ENCODE results near the gene DCC.

DCC gene

GRCh38 chr18:53556450-53556849 is 1216.5 kb downstream of the DCC start:
- no peak for DNase-seq (ENCODE audit: low read depth in 1 of 2, low spot score in 1 of 2)

GRCh38 chr18:53560546-53560945 is 1220.5 kb downstream of the DCC start:
- no peak for DNase-seq (ENCODE audit: low read depth in 1 of 2, low spot score in 1 of 2)

GRCh38 chr18:53566626-53567025 is 1226.6 kb downstream of the DCC start:
- no peak for DNase-seq (ENCODE audit: low read depth in 1 of 2, low spot score in 1 of 2)

DNA sequence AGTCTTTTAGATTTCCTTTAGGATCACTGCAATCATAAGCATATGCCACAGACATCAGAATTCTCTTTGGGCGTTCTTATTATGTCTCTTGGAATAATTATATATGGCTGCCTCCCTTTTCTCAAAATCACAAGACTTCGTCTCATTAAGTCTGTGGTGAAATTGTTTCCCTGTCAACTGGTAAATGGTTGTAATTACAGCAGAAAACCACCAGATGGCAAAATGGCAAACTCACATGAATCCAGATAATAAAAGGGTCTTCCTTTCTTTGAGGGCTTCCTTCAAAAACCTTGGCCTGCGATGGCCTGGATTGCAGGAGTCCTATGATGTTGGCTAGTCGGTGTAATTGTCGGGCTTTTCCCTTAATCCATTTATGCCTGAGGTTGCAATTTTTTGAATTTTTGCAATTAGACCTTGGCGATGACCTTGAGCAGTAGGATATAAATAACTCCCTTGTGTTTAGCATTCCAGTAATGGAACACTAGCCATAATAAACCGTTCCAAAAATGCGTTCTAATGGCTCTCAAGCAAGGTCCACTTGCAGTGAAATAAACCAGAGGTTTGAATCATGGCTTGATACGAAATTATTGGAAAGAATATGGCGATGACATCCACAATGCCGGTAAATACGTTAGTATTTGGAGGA is 1228.1 kb downstream of the DCC start:
- DNase-seq (ENCODE audit: low read depth in 1 of 2, low spot score in 1 of 2) = no peak
